GM21723 (cell line): ENCODE measurements around the gene SUSD4.

Experiments used
- ATAC-seq: cut with Tn5 transposase; IDR thresholded peaks from one replicate; pipeline ENCODE4 v1.9.1; 2021; ENCODE audit warnings: mild to moderate bottlenecking, moderate library complexity; ENCODE audit not compliant: unreplicated experiment

The SUSD4 gene

DNA sequence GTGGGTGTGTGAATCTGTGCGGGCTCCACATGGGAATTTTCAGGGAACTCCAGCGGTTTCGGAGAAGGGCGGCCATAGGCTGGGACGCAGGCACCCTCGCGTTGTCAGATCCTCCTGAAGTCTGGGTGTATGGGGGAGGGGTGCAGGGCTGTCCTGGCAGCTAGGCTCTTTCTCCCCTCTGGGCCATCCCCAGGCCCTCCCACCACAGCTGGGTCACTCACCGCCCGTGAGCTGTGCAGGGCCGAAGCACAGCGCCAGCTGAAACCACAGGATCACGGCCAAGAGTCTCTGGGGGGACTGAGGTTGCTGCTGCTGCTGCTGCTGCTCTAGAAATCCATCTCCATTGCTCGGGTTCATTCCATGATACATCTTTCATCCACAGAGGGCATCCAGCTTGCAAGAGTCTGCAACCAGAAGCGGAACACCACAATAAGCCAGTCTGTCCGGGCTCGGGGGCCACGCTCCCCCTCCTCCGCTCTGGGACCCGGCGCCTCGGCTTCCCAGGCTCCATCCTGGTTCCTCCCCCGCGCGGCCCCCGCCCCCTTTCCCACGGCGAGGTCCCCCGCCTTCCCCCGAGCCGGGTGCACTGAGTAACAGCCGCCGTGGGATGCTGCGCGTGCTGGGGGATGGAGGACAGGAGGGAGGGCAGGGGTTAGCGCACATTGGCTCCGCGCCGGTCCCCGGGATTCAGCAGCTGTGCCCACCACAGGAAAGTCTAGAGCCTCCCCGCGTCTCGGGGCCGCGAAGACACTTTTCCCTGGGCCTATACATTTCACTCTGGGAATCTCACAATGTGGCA, 720 bp downstream of the SUSD4 start:
- ATAC-seq, result no peak

DNA sequence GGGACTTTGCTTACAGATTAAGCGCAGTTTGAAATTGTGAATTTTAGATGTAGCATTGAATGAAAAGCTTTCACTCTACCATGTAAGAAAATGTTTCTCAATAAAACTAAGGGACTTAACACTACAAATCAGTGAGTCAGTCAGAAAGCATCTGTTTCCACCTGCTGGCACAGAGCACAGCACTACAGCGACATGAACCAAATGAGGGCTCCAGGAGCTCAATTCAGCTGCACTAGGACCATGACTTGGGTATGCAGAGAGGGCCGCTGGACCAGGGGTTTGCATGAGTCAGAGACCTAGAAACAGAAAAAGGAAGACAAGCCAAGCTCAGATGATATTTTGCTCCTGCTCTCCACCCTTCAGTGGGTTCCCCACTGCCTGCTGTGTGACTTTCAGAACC, 5.2 kb downstream of the SUSD4 start:
- ATAC-seq, result no peak

DNA sequence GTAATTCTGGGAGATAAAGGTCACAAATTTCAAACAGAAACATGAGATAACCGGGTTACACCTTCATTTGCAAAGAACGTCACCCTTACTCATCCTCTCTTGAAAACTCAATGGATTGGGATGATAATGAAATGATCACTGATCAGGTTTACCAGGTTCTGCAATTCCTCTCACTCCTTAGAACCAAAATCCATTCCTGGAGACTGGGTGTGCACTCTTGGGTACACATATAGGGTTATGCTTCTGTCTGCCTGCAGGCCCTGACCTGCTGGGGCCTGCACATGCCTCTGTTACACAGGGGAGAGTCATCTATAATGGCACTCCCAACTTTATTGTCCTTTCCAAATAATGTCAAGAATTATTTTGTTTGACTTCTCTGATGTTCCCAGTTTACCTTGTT, 8.3 kb downstream of the SUSD4 start:
- ATAC-seq, result no peak

DNA sequence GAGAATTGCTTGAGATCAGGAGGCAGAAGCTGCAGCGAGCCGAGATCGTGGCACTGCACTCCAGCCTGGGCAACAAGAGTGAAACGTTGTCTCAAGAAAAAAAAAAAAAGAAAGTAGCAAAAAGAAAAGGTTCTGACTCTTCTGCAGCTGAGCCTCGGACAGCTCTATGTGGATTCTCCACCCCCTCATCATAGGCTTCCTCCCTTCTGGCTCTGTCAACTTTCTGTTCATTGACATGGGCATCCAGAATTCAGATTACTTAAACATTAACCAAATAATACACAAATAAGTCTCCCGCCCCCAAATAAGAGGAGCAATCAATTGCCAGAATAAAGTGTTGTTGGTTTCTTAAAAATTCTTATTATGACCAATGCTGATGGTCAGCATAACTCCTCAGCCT, 10.0 kb downstream of the SUSD4 start:
- no peak for ATAC-seq

DNA sequence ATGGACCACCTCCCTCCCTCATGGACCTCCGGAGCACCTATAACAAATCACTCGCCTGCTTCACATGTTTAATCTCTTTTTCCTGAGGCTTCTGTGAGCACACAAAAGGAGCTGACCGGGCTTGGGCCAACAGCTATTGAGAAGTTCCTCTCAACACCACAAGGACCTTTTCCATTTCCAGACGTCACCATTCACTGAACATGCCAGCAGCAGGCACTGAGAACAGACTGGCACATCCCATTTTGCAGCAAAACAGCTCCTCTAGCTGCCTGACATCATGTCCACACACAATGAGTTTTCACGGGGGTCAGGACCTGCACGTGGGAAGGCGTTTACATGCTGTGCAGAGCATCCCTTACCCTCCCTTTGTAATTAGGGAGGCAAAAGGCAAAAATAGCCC, 11.0 kb downstream of the SUSD4 start:
- no peak for ATAC-seq

DNA sequence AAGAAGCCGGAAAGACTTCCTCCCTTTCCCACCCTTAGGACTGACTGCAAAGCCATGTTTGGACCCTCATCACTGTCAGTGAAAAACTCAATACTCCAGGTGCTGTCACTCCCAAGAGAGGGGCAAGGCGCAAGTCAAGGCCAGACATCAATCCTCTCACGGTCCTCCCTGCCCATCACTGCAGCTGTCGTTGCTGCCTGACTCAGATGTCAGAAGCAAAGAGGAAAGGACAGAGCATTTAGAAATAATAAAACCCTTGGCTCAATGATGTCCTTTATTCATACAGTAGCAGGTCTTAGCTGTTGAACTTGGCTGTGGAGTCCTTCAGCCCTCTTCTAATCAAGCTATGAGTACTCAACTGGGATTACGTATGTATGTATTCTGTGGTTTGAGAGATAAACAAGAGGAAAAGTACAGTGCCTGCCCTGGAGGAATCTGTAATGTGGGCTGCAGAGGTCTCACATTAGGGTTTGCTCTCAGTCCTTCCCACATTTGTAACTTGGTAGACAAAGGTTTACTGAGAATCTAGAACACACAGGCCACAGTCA, 13.5 kb downstream of the SUSD4 start:
- no peak for ATAC-seq

DNA sequence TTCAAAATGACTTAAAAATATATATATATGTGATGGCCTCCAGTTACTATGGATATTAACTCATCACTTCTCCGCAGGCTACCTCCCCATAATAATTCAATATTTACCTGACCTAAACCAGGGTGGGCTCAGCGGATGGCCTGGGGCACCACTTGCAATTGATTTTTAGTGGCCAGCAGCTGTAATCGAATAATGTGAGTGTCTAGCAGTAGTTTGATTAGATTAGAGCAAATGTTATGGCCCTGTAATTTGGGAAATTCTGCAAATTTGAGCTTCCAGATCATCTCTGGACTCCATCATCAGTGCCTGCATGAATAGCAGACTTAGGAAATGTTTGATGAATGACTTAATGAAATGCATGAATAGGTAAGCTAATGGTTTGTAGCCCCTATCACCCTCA, 14.7 kb downstream of the SUSD4 start:
- no peak for ATAC-seq

DNA sequence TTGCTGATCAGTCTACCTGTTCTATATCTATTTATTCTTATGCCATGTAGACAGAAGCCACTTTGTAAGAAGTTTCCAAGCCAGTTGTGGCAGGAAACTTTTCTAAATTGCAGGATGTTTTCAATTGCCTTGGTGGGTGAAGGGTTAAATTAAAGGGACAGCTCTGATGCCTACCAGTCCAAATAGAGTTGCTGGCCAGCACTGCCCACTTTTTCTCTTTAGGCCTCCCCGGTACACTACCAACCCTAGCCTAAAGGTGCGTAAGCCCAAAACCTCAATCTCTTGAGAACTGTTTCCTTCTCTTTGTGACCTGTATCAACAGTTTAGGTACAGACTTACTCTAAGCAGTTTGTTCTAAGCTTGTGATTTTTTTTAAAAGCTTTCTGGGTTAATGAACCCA, 15.5 kb downstream of the SUSD4 start:
- no peak for ATAC-seq

DNA sequence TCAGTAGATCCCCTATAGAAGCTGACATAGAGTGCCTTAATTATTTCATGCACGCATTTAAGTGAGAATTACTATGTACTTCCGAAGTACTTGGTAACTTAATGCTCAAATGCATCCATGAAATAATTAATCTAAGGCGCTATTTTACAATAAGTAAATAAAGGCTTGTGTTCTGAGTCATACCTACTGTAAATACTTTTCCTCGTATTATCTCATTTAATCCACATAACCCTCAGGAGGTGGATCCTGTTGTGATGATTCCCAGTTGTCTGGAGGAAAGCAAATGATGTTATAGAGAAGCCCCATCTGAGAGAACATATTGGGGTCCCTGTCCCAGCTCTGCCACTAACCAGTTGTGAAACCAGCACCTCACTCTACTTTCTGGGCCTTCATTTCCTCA, 16.4 kb downstream of the SUSD4 start:
- no peak for ATAC-seq

DNA sequence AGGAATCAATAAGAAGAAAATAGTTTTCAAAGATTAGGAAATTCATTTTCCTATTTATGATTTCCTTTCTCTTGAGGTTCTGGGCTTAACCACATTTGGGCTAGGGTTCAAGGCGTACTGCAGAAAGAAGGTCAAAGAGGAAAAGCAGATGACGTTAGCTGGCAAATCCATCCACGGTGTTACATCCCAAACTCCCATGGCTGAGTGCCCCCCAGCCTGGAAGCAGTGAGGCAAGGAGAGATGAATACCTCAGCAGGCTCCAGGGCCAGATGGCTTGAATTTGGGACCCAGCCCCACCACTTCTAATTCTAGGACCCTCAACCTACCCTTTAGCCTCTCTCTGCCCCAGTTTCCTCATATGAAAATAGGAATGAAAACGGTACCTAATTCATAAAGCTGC, 17.7 kb downstream of the SUSD4 start:
- no peak for ATAC-seq

DNA sequence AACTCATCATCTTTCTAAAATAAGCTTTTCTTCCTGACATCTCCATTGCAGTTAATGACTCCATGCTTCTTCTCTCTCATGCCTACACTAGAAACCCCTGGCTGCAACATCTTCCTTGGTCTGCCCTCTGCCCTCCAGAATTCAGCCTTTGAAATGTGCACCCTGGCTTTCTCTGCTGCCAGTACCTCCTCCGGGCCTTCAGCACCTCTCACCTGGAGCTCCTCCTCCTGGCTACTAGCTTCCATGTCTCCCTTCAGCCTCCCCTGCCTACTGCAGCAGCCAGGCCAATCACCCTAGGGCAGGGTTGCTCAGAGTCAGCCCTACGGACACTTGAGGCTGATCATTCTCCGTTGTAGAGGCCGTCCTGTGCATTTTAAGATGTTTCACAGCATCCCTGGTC, 18.3 kb downstream of the SUSD4 start:
- ATAC-seq, result no peak

DNA sequence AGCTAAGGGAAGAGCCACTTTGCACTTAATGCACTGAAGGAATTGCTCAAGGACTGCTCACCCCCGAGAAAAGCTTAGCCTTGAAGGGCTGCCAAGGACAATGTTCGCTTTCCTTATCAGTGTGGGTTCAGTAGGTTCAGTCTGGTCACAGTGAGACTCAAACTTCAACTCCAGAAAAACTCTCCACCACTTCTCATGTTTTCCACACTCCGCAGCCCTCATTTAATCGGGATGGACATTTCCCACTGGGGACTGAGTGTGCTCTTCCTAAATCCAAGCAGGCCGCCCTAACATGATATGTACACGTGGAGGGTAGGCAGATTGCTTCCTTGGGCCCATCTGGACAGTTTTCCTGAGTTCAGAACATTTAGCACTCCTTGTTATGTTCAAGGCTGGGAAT, 19.5 kb downstream of the SUSD4 start:
- no peak for ATAC-seq

DNA sequence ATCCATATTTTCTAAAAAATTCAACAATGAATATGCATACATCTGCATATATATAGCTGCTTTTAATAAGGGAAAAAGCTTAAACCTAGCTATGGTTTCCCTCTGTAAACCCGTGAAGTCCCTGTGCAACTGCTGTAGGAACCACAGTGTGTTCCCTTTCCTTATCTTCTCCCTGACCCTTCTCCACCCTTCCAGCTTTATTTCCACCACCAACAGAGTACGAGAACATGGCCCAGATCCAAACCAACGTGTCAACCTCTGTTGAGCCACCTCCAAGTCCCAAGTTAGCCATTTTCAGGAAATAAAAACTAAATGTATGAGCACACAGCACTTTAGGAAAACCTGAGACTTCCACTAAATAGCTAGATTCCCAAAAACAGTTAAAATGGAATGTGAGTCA, 20.3 kb downstream of the SUSD4 start:
- ATAC-seq, result no peak

DNA sequence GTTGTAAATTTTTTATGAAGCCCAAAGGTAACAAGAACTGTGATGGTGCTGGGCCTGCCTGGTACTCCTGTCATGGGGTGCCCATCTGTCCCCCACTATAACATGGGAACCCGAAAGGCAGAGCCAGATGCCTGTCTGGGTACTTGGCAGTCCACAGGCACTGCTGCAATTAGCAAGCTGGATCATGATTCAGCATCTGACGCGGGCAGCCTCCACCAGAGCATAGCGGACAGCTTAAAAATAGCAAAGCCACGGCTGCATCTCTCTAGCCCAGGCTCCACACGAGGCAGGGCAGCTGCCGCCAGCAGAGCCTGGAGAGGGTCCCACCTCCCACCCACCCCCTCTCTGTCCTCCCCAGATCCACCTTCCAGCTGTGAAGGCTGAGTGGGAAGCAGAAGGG, 22.9 kb downstream of the SUSD4 start:
- ATAC-seq, result no peak

DNA sequence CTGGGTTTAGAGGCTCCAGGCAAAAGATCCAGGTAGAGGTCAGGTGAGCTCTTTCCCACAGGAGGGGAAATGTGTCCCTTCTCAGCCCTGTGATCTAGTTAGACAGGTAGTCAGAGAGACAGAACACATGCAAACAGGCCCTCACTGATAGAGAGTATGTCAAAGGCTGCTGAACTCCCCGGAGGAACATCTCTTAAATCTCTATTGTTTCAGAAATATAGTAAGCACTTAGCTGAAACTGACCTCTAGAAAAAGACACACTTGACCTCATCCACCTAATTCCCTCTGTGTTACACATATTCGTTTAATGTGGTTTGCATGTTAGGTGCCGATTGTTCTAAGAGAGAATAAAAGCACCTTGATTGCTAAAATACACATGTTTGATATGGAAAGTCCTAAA, 23.3 kb downstream of the SUSD4 start:
- ATAC-seq, result no peak

DNA sequence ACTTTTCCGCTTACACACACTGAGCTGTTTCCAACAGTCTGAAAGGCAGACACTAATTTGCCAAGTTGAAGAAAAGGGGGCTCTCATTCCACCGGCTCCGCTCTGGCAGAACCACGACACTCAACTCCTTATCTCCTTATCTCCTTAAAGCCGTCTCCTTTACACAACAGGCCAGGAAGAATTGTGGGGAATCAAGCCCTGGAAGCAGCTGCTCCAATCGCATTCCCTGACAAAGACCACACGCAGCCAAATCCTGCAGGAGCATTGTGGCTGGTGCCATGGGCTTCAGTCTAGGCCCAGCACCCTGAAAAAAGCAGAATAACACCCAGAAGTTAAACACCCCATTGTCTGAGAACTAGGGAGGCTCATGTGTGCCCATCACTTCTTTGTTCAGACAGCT, 24.1 kb downstream of the SUSD4 start:
- ATAC-seq, result no peak

DNA sequence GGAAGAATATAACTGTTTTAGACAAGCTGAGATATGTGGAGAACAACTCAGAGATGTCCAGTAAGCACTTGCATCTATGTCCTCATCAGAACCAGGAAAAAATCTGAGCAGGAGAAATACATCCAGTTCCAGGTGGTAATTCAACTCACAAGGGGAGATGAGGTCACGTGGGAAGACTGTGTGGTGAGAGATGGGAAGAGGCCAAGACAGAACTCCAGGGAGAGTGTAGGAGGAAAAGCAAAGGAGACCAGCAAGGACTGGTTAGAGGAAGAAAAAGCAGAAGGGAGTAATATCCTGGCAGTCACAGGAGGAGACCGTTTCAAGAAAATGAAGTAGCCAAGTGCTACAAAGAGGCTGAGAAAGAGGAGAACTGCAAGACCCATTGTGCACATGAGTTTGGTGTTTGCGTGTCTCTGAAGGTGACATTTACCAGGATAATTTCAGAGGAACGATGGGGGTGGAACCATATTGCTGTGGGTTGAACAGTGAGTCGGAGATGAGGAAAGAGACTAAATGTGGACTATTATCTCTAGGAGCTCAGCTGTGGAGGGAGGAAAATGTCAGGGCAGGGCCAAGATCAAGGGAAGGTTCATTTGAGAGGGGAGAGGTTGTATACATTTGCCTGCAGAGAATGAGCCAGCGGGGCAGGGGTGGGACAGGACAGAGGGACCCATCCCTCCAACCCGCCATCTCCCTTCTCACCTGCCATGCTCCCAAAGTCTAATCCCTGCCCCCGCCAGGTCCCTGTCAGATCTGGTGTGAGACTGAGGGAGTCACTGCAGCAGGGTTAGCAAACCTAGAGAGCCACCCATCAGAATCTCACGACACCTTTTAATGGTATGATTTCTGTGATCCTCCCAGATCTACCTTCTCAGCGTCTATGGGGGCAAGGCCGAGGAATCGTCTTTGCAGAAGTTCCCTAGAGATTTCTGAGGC, 24.9 kb downstream of the SUSD4 start:
- no peak for ATAC-seq

DNA sequence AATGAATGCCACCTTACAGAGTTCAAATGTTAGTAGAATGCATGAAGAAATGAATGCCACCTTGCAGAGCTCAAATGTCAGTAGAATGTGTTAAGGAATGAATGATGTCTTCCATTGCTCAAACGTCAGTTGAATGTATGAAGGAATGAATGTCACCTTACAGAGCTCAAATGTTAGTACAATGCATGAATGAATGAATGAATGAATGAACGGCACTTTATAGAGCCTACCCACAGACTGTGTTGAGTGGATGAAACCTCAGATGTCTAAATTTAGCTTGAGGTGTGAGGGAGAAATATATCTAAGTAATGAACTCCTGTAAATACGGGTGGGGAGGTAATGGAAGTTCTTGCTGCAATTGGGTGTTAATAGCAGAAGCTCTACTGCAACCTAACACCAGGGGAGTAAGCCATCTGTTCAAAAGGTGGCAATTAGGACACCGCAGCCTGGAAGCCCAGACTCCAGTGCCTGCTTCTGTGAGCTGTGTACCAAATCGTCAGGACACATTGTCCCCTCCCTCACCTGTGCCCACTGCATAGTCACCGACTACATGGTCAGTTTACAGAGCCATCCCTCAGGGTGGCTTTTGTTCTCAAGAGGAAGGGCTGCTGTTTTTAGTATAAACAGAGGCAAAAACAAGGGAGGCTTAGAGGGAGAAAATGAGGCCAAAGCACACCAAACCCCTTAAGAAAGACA, 26.7 kb downstream of the SUSD4 start:
- ATAC-seq, result no peak

DNA sequence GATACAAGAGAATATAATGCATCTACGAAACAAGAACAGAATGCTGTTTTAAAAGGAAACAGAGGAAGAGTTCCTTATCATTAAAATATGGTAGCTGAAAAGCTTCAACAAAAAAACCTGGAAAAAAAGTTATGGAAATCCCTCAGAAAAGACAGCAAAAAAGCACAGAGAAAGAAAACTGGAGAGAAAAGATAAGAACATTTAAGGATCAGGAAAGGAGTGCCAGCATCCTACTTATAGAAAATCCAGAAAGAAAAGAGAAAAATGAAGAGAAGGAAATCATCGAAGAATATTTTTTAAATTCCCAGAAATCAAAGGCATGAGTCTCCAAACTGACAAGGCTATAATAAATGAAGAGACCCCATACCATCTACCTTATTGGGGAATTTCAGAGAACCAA, 29.8 kb downstream of the SUSD4 start:
- ATAC-seq, result no peak

DNA sequence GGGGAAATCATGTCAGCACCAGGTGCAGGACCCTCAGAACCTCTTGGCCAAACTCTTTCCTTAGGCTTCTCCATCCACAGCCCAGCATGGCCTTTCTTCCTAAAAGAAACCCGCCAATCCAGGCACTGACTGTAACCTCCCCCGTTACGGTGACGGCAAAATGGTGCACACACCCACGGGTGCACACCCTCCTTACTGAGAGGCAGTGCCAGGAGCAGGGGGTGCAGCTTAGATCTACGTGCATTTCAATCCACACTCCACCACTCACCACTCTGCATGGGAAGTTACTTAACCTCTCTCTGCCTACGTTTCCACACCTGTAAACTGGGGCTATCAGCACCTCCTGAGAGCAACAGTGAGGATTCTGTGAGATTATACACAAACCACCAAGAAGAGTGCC, 31.0 kb downstream of the SUSD4 start:
- no peak for ATAC-seq

DNA sequence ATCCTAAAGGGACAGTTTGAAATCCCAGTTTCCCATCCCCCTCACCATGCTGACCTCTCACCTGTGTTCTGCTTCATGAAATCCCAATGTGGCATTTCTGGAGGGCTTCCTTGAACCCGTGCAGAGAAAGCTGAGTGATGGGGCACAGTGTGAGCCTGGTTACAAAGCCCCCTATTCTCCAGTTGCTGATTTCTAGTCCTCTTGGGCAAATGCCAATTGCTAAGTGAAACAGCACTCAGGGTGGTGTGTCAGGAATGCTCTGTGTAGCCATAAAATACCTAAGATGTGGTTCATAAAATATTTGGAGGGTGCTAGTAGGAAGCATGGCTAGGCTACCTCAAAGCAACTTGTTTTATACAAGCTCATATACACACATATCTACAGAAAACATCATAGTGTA, 32.0 kb downstream of the SUSD4 start:
- ATAC-seq, result no peak
